Calu3 (cell line): ENCODE measurements around the gene JPH2. TPM values are rescaled to one million over a fixed set of nuclear protein-coding genes. Genes with fewer than 3 reads are reported as not detected.
"Not testable (repeated sequence)": the region's sequence is repeated elsewhere in the genome, so short reads cannot be mapped to it uniquely, and the experiment has no call there.

ENCODE experiments used
- BruUV-seq: library from RNA; stranded (reverse); fragments of 400-500 nt; replicated peaks from 2 replicates; lab custom pipeline; 2021; lab: Mats Ljungman, UMichigan
- CTCF ChIA-PET: fragments of 300-600 bp; sonication (Branson Sonifier 250); formaldehyde crosslinking; loops from one replicate; lab custom pipeline; 2022; ENCODE audit warnings: antibody characterized with exemption; lab: Charles Lee
- DNase-seq: peaks from one replicate; pipeline ENCODE4 v3.0.0; 2022
- H3K27ac Mint-ChIP-seq: one replicate; pipeline ENCODE4 v1.8.0; 2022; ENCODE audit warnings: mixed read lengths; ENCODE audit not compliant: unreplicated experiment
- H3K27me3 Mint-ChIP-seq: one replicate; pipeline ENCODE4 v1.8.0; 2022; ENCODE audit warnings: mixed read lengths; ENCODE audit not compliant: unreplicated experiment
- H3K36me3 Mint-ChIP-seq: one replicate; pipeline ENCODE4 v1.8.0; 2022; ENCODE audit warnings: mild to moderate bottlenecking, moderate library complexity, mixed read lengths; ENCODE audit not compliant: insufficient read depth, unreplicated experiment
- H3K4me1 Mint-ChIP-seq: one replicate; pipeline ENCODE4 v1.8.0; 2022; ENCODE audit warnings: mild to moderate bottlenecking, low read depth, mixed read lengths; ENCODE audit not compliant: unreplicated experiment
- H3K4me3 Mint-ChIP-seq: one replicate; pipeline ENCODE4 v1.8.0; 2022; ENCODE audit warnings: mild to moderate bottlenecking, low read depth, moderate library complexity, mixed read lengths; ENCODE audit not compliant: unreplicated experiment
- H3K9me3 Mint-ChIP-seq: one replicate; pipeline ENCODE4 v1.8.0; 2022; ENCODE audit warnings: low read depth, mixed read lengths; ENCODE audit not compliant: unreplicated experiment
- intact Hi-C: fragments of 100-400 bp; cut with micrococcal nuclease; formaldehyde crosslinking; loops from one replicate; pipeline ENCODE4 v1.10.0; 2022; ENCODE audit not compliant: unreplicated experiment
- total RNA-seq: library from RNA; stranded (reverse); gene quantifications from 2 replicates; pipeline ENCODE4 v1.2.3, GENCODE V29; 2022
- TF ChIP-seq, protein P1 (sequence below): fragments of 200-600 bp; IDR thresholded peaks from one replicate; pipeline ENCODE4 v1.8.0; 2022; ENCODE audit warnings: antibody characterized with exemption; ENCODE audit not compliant: unreplicated experiment

Gene JPH2
- total RNA-seq, 1 experiment from 2014 or later, result 0.50 TPM

DNA sequence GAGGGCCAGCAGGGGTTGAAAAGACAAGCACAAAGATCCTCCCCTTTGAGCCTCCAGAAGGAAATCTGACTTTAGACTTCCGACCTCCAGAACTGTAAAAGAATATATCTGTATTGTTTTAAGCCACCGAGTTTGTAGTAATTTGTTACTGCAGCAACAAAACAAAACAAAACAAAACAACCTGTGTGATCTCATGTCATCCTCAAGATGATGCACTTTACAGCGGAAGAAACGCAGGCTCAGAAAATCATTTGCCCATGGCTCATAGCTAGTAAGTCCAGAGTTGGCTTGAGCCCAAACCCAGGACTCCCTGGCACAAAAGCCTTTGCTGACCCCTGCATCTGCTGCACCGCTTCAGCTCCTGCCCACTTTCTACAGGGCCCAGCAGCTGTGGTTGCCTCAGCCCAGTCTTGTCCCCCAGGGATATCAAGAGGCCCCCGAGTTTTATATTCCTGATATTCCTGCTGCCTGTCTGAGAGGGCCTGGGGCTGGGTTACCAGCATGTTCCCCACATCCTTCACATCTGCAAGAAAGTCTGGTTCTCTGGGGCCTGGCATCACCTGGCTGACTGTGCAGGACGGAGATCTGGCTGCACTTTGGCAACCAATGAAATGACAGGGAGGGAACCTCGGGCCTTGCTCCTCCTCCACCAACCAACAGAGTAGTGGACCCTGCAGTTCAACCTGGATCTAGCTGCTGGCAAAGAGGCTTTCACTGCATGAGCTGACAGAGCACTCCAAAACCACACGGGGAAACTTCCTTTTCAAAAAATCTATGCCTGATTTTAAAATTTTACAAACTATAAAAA, 56.9 kb downstream of the JPH2 start:
- CTCF ChIA-PET, result interaction anchor here (0.7 to 2.5 kb wide), 3 partner anchors 13 to 69 kb away, joined by 3 to 8 read pairs (median 7); no protein-coding TSS in a partner anchor
- peaks cover 4% of the 10 kb centered on the region for H3K36me3 Mint-ChIP-seq
- H3K27ac Mint-ChIP-seq, result no peak overlapping the region
- no peak overlapping the region for H3K4me3 Mint-ChIP-seq
- H3K4me1 Mint-ChIP-seq, result no peaks in the 10 kb centered on the region
- H3K9me3 Mint-ChIP-seq, result no peaks in the 10 kb centered on the region
- no TSS peak for BruUV-seq
- TF ChIP-seq, protein P1, sequence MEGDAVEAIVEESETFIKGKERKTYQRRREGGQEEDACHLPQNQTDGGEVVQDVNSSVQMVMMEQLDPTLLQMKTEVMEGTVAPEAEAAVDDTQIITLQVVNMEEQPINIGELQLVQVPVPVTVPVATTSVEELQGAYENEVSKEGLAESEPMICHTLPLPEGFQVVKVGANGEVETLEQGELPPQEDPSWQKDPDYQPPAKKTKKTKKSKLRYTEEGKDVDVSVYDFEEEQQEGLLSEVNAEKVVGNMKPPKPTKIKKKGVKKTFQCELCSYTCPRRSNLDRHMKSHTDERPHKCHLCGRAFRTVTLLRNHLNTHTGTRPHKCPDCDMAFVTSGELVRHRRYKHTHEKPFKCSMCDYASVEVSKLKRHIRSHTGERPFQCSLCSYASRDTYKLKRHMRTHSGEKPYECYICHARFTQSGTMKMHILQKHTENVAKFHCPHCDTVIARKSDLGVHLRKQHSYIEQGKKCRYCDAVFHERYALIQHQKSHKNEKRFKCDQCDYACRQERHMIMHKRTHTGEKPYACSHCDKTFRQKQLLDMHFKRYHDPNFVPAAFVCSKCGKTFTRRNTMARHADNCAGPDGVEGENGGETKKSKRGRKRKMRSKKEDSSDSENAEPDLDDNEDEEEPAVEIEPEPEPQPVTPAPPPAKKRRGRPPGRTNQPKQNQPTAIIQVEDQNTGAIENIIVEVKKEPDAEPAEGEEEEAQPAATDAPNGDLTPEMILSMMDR, result no peak
- peaks cover 76% of the 10 kb centered on the region for H3K27me3 Mint-ChIP-seq
- DNase-seq, result no peak
- intact Hi-C loops, result no loop called here

DNA sequence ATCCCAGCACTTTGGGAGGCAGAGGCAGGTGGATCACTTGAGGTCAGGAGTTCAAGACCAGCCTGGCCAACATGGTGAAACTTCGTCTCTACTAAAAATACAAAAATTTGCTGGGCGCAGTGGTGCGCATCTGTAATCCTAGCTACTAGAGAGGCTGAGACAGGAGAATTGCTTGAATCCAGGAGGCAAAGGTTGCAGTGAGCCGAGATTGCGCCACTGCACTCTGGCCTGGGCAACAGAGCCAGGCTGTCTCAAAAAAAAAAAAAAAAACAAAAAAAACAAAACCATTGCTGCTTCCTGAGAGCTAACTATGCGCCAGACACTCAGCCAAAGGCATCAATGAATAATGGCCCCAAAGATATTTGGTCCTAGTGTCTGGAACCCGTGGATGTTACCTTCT, 57.7 kb downstream of the JPH2 start:
- H3K27ac Mint-ChIP-seq, H3K36me3 Mint-ChIP-seq, DNase-seq, H3K4me1 Mint-ChIP-seq, BruUV-seq, H3K9me3 Mint-ChIP-seq, H3K4me3 Mint-ChIP-seq, intact Hi-C loops: not testable (repeated sequence)
- H3K27me3 Mint-ChIP-seq, result peaks cover 78% of the 10 kb centered on the region
- CTCF ChIA-PET, result interaction anchor here (0.6 to 2.5 kb wide), 5 partner anchors 12 to 79 kb away, joined by 3 to 8 read pairs (median 6); no protein-coding TSS in a partner anchor

DNA sequence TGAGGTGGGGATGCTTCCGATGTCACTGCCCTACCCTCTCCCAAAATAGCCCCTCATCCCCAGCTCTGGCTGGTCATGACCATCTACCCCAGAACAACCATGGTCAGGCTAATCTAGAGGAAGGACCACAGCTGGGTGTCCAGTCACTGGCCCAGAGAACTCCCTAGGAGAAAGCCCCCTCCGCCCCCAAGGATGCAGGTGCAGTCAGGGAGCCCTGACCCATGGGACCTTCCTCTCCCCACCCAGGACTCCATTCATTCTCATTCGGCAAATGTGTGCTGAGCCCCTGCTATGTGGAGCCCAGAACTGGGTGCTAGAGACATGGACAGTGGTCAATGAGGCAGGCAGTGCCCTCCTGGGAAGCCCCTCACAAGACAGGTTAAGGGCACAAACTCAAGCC, 60.5 kb downstream of the JPH2 start:
- H3K4me3 Mint-ChIP-seq, result no peak overlapping the region
- CTCF ChIA-PET, result interaction anchor here (0.5 kb wide), 1 partner anchor 484 kb away, joined by 3 read pairs; no protein-coding TSS in a partner anchor
- H3K27me3 Mint-ChIP-seq, result peaks cover 83% of the 10 kb centered on the region
- intact Hi-C loops, result no loop called here
- H3K4me1 Mint-ChIP-seq, result no peaks in the 10 kb centered on the region
- no peak overlapping the region for H3K27ac Mint-ChIP-seq
- H3K9me3 Mint-ChIP-seq, result no peaks in the 10 kb centered on the region
- BruUV-seq, result no TSS peak
- TF ChIP-seq, protein P1, result no peak
- no peak for DNase-seq
- no peaks in the 10 kb centered on the region for H3K36me3 Mint-ChIP-seq

DNA sequence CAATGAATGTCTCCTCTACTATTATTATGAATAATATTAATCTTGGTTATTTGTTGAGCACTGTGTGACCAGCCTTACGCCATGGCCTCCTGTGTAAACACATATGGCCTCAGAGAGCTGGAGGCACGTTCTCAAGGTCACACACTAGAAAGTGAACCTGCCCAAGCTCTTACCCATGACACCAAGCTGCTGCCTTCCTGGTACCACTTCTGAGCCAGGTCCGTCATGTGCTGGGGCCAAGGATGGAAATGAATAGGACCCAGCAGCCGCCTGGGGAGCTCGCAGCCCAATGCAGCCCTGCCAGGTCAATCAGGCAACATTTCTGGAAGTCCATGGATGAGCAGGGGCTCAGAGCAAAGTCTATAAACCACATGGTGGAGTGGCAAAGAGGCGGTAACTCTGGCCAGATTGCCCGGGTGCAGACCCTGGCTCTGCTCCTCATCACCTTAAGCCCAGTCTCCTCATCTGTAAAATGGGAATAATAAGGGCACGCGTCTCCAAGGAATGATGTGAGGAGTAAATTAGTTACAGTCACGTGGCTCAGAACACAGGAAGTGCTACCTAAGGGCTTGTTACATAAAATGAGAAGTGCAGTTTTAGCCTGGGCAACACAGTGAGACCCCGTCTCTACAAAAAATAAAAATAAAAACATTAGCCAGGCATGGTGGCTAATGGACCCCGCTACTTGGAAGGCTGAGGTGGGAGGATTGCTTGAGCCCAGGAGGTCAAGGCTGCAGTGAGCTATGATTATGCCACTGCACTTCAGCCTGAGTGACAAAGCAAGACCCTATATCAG, 61.5 kb downstream of the JPH2 start:
- CTCF ChIA-PET, result interaction anchor here (0.6 to 1.1 kb wide), 2 partner anchors 15 to 62 kb away, joined by 3 to 5 read pairs; no protein-coding TSS in a partner anchor
- no peak for DNase-seq
- Mint-ChIP-seq H3K36me3 (no peaks in the 10 kb centered on the region), H3K27ac (no peak overlapping the region), H3K27me3 (peaks cover 83% of the 10 kb centered on the region), H3K4me1 (no peaks in the 10 kb centered on the region), H3K4me3 (no peak overlapping the region), H3K9me3 (no peaks in the 10 kb centered on the region)
- intact Hi-C loops, result no loop called here
- no TSS peak for BruUV-seq
- TF ChIP-seq, protein P1, result no peak
